H1 (cell line): ENCODE measurements around the gene OR4K13. TPM values are rescaled to one million over a fixed set of nuclear protein-coding genes. Genes with fewer than 3 reads are reported as not detected.

Source experiments
- CTCF ChIA-PET: fragments of 300-600 bp; sonication (Branson Sonifier 250); formaldehyde crosslinking; loops from one replicate; lab custom pipeline; 2021; ENCODE audit not compliant: partially characterized antibody; lab: Charles Lee
- POLR2A ChIA-PET: fragments of 300-600 bp; sonication (Branson Sonifier 250); formaldehyde crosslinking; loops from one replicate; lab custom pipeline; 2021; ENCODE audit warnings: inconsistent platforms; ENCODE audit not compliant: partially characterized antibody; lab: Charles Lee
- DNase-seq, 2 experiments: peaks; one replicate each; pipeline versions ENCODE4 v3.0.0 to v3.0.0-alpha.2; 2010 to 2022; ENCODE audit warnings: low spot score in 2 of 2, low read depth in 1 of 2, mixed read lengths in 1 of 2
- FAIRE-seq: peaks from 2 replicates; lab custom pipeline; 2011; peaks lifted over from hg19 to GRCh38; lab: Jason Lieb, UNC
- H2AFZ ChIP-seq: 2 replicates; pipeline ENCODE4 v1.8.1; 2012; ENCODE audit warnings: low read length, inconsistent platforms
- H2AK5ac ChIP-seq: 2 replicates; pipeline ENCODE4 v1.6.1; 2013; ENCODE audit warnings: low read depth, low read length
- H2BK120ac ChIP-seq: replicated peaks from 2 replicates; pipeline ENCODE3; 2013; ENCODE audit warnings: low read depth, low read length, inconsistent platforms
- H2BK12ac ChIP-seq: 2 replicates; pipeline ENCODE4 v1.6.1; 2013; ENCODE audit warnings: low read depth, low read length
- H2BK15ac ChIP-seq: 2 replicates; pipeline ENCODE4 v1.6.1; 2013; ENCODE audit warnings: low read length
- H2BK20ac ChIP-seq: 2 replicates; pipeline ENCODE4 v1.6.1; 2013; ENCODE audit warnings: low read length
- H2BK5ac ChIP-seq: 2 replicates; pipeline ENCODE4 v1.6.1; 2013; ENCODE audit warnings: low read depth, low read length
- H3K14ac ChIP-seq: 2 replicates; pipeline ENCODE4 v1.6.1; 2013; ENCODE audit warnings: inconsistent platforms; ENCODE audit not compliant: insufficient read length
- H3K18ac ChIP-seq: 2 replicates; pipeline ENCODE4 v1.6.1; 2013; ENCODE audit warnings: low read length; ENCODE audit errors: extremely low read depth
- H3K23ac ChIP-seq: 2 replicates; pipeline ENCODE4 v1.6.1; 2013; ENCODE audit warnings: inconsistent platforms; ENCODE audit not compliant: insufficient read length
- H3K23me2 ChIP-seq: 2 replicates; pipeline ENCODE4 v1.6.1; 2013; ENCODE audit warnings: low read depth, low read length
- H3K27ac ChIP-seq: 2 replicates; pipeline ENCODE4 v1.6.1; 2011; ENCODE audit warnings: low read depth, low read length, inconsistent platforms
- H3K27me3 ChIP-seq, 4 experiments: replicated peaks in 1 of 4; 1 replicate in 1 of 4; 2 replicates in 3 of 4; pipeline versions ENCODE4 v1.6.1 to v1.8.1; 2011 to 2013; ENCODE audit warnings: low read length in 3 of 4, mild to moderate bottlenecking in 3 of 4, inconsistent platforms in 2 of 4, mixed read lengths in 2 of 4, moderate library complexity in 1 of 4; ENCODE audit not compliant: control insufficient read depth in 3 of 4, insufficient read depth in 3 of 4; ENCODE audit errors: extremely low read depth in 1 of 4
- H3K36me3 ChIP-seq, 4 experiments: 2 replicates each; pipeline versions ENCODE4 v1.6.1 to v1.8.1; 2011 to 2013; ENCODE audit warnings: mild to moderate bottlenecking in 4 of 4, low read length in 3 of 4, moderate library complexity in 2 of 4, control low read depth in 1 of 4, inconsistent platforms in 1 of 4; ENCODE audit not compliant: insufficient read depth in 4 of 4, control insufficient read depth in 2 of 4
- H3K4ac ChIP-seq: replicated peaks from 2 replicates; pipeline ENCODE3; 2013; ENCODE audit warnings: low read length, low read depth, mixed read lengths, inconsistent platforms; ENCODE audit not compliant: insufficient read length
- H3K4me1 ChIP-seq, 4 experiments: replicated peaks in 1 of 4; 1 replicate in 1 of 4; 2 replicates in 3 of 4; pipeline versions ENCODE4 v1.6.1 to v1.8.1; 2011 to 2013; ENCODE audit warnings: low read length in 3 of 4, inconsistent platforms in 2 of 4, mixed read lengths in 1 of 4; ENCODE audit not compliant: insufficient read depth in 4 of 4, control insufficient read depth in 3 of 4
- H3K4me2 ChIP-seq, 2 experiments: 2 replicates each; pipeline versions ENCODE4 v1.6.1 to v1.8.1; 2011 to 2013; ENCODE audit warnings: low read depth in 2 of 2, low read length in 2 of 2, control low read depth in 1 of 2, inconsistent platforms in 1 of 2, mild to moderate bottlenecking in 1 of 2; ENCODE audit not compliant: insufficient read depth in 1 of 2
- H3K4me3 ChIP-seq, 4 experiments: fragments of 200-600, 300-600 bp in 1 of 4; sonication (generic), shearing (Covaris generic), sonication (Bioruptor Twin) in 1 of 4; 2 replicates each; pipeline versions ENCODE4 v1.5.1 to v1.8.1; 2011 to 2016; ENCODE audit warnings: low read length in 4 of 4, low read depth in 3 of 4, control low read depth in 2 of 4, inconsistent platforms in 2 of 4, mild to moderate bottlenecking in 2 of 4, mixed read lengths in 1 of 4, moderate library complexity in 1 of 4; ENCODE audit not compliant: insufficient read depth in 2 of 4; ENCODE audit errors: extremely low read depth in 1 of 4
- H3K56ac ChIP-seq: replicated peaks from 2 replicates; pipeline ENCODE3; 2013; ENCODE audit warnings: low read depth, mild to moderate bottlenecking, mixed read lengths, low read length, inconsistent platforms; ENCODE audit not compliant: insufficient read length
- H3K79me1 ChIP-seq: 2 replicates; pipeline ENCODE4 v1.6.1; 2013; ENCODE audit warnings: low read depth, low read length, control low read depth
- H3K79me2 ChIP-seq, 2 experiments: 2 replicates each; pipeline versions ENCODE4 v1.6.1 to v1.8.1; 2012 to 2013; ENCODE audit warnings: low read length in 2 of 2, mild to moderate bottlenecking in 2 of 2, inconsistent platforms in 1 of 2; ENCODE audit not compliant: insufficient read depth in 2 of 2, control insufficient read depth in 1 of 2
- H3K9ac ChIP-seq, 4 experiments: replicated peaks in 1 of 4; 1 replicate in 1 of 4; 2 replicates in 3 of 4; pipeline versions ENCODE4 v1.6.1 to v1.8.1; 2011 to 2013; ENCODE audit warnings: low read depth in 3 of 4, low read length in 3 of 4, control low read depth in 2 of 4, mild to moderate bottlenecking in 2 of 4, moderate library complexity in 2 of 4, inconsistent platforms in 1 of 4; ENCODE audit errors: extremely low read depth in 1 of 4
- H3K9me3 ChIP-seq, 2 experiments: 2 replicates each; pipeline versions ENCODE4 v1.6.1 to v1.8.1; 2012 to 2013; ENCODE audit warnings: mild to moderate bottlenecking in 2 of 2, moderate library complexity in 2 of 2, control low read depth in 1 of 2, inconsistent platforms in 1 of 2, low read depth in 1 of 2, low read length in 1 of 2, mixed read lengths in 1 of 2; ENCODE audit not compliant: insufficient read depth in 2 of 2
- H4K20me1 ChIP-seq, 2 experiments: replicated peaks in 1 of 2; 2 replicates each; pipeline versions ENCODE3 to v1.8.1; 2011 to 2013; ENCODE audit warnings: inconsistent platforms in 2 of 2, low read length in 2 of 2, mild to moderate bottlenecking in 1 of 2; ENCODE audit not compliant: insufficient read depth in 2 of 2, control insufficient read depth in 1 of 2
- H4K5ac ChIP-seq: 2 replicates; pipeline ENCODE4 v1.6.1; 2013; ENCODE audit warnings: low read length, low read depth, mixed read lengths, inconsistent platforms; ENCODE audit not compliant: insufficient read length
- H4K8ac ChIP-seq: 2 replicates; pipeline ENCODE4 v1.8.0; 2013; ENCODE audit warnings: mild to moderate bottlenecking, moderate library complexity, low read length, inconsistent platforms; ENCODE audit not compliant: insufficient read depth; ENCODE audit errors: extremely low read depth
- H4K91ac ChIP-seq: replicated peaks from 2 replicates; pipeline ENCODE3; 2013; ENCODE audit warnings: low read length, mixed read lengths, inconsistent platforms; ENCODE audit not compliant: insufficient read length
- whole genome bisulfite sequencing, 2 experiments: shearing (Covaris generic) in 1 of 2; methylation state at CpG; one replicate each; pipeline versions ENCODE4 v1.1.6 to v1.1.7; 2013 to 2015; ENCODE audit warnings: low lambda C conversion rate in 2 of 2, mixed read lengths in 2 of 2, inconsistent platforms in 1 of 2, low coverage in 1 of 2, missing lambda C conversion rate in 1 of 2; ENCODE audit not compliant: insufficient replicate concordance in 2 of 2, insufficient coverage in 1 of 2, insufficient read length in 1 of 2; ENCODE audit errors: extremely low coverage in 1 of 2, missing lambda C conversion rate in 1 of 2; 5-methylcytosine and 5-hydroxymethylcytosine counted together
- polyA plus RNA-seq, 7 experiments: library from polyadenylated mRNA; depleted of rRNA in 3 of 7; stranded (reverse) in 5 of 7; unstranded in 2 of 7; fragments of >200 nt in 5 of 7; fragments of 200-250 nt in 2 of 7; gene quantifications; 1 replicate in 5 of 7; 2 replicates in 1 of 7; 4 replicates in 1 of 7; pipeline versions ENCODE4 v1.2.1 to v1.2.3, GENCODE V29; 2011 to 2013; ENCODE audit warnings: missing spikeins in 2 of 7, mixed read lengths in 2 of 7
- total RNA-seq: library from RNA; stranded (reverse); fragmentation: NEBNext Ultra II Directional; extraction: Animal tissue kit (Norgen Biotek cat#: 25700); gene quantifications from 2 replicates; pipeline ENCODE4 v1.2.1, GENCODE V29; 2021
- TF ChIP-seq, protein P1 (sequence below): fragments of 300-600 bp; sonication (generic); IDR thresholded peaks from 2 replicates; pipeline ENCODE4 v1.7.1; 2012; ENCODE audit warnings: low read length, moderate library complexity, mild to moderate bottlenecking, inconsistent platforms; ENCODE audit not compliant: insufficient replicate concordance

Gene OR4K13
- total and polyA plus RNA-seq, 2 of the 8 experiments (the other 6 are each of a cell fraction or from before 2014, with no cell fraction given) = not detected

DNA sequence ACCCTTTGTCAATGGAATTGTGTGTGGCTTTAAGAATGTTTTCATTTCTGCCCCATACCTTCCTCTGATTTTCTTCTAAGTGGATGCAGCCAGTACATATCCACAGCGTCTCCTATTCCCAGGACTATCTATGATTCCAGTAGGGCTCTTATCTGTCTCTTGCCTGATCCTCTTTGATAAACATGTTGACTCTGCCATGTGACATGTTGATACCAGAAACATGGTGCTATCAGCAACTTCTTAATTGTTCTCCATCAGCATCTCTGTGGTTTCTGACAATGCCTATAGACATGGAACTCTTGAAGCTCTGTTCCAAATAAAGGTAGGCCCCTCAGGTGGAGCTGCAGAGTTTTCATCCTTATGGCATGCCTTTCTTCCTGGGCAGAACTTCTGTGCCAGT lies 12.4 kb upstream of the OR4K13 start:
- H3K23me2 ChIP-seq = no peaks in the 10 kb centered on the region
- H2BK5ac ChIP-seq = no peak overlapping the region
- no peak for FAIRE-seq
- TF ChIP-seq, protein P1, sequence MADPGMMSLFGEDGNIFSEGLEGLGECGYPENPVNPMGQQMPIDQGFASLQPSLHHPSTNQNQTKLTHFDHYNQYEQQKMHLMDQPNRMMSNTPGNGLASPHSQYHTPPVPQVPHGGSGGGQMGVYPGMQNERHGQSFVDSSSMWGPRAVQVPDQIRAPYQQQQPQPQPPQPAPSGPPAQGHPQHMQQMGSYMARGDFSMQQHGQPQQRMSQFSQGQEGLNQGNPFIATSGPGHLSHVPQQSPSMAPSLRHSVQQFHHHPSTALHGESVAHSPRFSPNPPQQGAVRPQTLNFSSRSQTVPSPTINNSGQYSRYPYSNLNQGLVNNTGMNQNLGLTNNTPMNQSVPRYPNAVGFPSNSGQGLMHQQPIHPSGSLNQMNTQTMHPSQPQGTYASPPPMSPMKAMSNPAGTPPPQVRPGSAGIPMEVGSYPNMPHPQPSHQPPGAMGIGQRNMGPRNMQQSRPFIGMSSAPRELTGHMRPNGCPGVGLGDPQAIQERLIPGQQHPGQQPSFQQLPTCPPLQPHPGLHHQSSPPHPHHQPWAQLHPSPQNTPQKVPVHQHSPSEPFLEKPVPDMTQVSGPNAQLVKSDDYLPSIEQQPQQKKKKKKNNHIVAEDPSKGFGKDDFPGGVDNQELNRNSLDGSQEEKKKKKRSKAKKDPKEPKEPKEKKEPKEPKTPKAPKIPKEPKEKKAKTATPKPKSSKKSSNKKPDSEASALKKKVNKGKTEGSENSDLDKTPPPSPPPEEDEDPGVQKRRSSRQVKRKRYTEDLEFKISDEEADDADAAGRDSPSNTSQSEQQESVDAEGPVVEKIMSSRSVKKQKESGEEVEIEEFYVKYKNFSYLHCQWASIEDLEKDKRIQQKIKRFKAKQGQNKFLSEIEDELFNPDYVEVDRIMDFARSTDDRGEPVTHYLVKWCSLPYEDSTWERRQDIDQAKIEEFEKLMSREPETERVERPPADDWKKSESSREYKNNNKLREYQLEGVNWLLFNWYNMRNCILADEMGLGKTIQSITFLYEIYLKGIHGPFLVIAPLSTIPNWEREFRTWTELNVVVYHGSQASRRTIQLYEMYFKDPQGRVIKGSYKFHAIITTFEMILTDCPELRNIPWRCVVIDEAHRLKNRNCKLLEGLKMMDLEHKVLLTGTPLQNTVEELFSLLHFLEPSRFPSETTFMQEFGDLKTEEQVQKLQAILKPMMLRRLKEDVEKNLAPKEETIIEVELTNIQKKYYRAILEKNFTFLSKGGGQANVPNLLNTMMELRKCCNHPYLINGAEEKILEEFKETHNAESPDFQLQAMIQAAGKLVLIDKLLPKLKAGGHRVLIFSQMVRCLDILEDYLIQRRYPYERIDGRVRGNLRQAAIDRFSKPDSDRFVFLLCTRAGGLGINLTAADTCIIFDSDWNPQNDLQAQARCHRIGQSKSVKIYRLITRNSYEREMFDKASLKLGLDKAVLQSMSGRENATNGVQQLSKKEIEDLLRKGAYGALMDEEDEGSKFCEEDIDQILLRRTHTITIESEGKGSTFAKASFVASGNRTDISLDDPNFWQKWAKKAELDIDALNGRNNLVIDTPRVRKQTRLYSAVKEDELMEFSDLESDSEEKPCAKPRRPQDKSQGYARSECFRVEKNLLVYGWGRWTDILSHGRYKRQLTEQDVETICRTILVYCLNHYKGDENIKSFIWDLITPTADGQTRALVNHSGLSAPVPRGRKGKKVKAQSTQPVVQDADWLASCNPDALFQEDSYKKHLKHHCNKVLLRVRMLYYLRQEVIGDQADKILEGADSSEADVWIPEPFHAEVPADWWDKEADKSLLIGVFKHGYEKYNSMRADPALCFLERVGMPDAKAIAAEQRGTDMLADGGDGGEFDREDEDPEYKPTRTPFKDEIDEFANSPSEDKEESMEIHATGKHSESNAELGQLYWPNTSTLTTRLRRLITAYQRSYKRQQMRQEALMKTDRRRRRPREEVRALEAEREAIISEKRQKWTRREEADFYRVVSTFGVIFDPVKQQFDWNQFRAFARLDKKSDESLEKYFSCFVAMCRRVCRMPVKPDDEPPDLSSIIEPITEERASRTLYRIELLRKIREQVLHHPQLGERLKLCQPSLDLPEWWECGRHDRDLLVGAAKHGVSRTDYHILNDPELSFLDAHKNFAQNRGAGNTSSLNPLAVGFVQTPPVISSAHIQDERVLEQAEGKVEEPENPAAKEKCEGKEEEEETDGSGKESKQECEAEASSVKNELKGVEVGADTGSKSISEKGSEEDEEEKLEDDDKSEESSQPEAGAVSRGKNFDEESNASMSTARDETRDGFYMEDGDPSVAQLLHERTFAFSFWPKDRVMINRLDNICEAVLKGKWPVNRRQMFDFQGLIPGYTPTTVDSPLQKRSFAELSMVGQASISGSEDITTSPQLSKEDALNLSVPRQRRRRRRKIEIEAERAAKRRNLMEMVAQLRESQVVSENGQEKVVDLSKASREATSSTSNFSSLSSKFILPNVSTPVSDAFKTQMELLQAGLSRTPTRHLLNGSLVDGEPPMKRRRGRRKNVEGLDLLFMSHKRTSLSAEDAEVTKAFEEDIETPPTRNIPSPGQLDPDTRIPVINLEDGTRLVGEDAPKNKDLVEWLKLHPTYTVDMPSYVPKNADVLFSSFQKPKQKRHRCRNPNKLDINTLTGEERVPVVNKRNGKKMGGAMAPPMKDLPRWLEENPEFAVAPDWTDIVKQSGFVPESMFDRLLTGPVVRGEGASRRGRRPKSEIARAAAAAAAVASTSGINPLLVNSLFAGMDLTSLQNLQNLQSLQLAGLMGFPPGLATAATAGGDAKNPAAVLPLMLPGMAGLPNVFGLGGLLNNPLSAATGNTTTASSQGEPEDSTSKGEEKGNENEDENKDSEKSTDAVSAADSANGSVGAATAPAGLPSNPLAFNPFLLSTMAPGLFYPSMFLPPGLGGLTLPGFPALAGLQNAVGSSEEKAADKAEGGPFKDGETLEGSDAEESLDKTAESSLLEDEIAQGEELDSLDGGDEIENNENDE = no peak

More for the DNA sequence above, 12.4 kb upstream of the OR4K13 start:
- Histone ChIP-seq H3K27me3 (no peaks in the 10 kb centered on the region), H2BK20ac (no peak overlapping the region), H3K23ac (no peak overlapping the region), H4K8ac (no peak overlapping the region), H3K4me3 (no peak overlapping the region), H3K4me1 (no peaks in the 10 kb centered on the region), H4K5ac (no peak overlapping the region), H3K79me1 (no peaks in the 10 kb centered on the region), H4K20me1 (no peaks in the 10 kb centered on the region), H3K9ac (no peak overlapping the region), H3K4ac (no peak overlapping the region), H3K27ac (no peak overlapping the region), H3K14ac (no peak overlapping the region), H2BK12ac (no peak overlapping the region), H2BK15ac (no peak overlapping the region), H3K4me2 (no peak overlapping the region), H3K36me3 (no peaks in the 10 kb centered on the region), H2AFZ (no peak overlapping the region), H2AK5ac (no peak overlapping the region), H4K91ac (no peak overlapping the region), H3K9me3 (peaks cover 63 to 66% of the 10 kb centered on the region in 2 experiments), H2BK120ac (no peak overlapping the region), H3K79me2 (no peaks in the 10 kb centered on the region), H3K56ac (no peak overlapping the region), H3K18ac (no peak overlapping the region)
- ChIA-PET POLR2A (no interaction called here), CTCF (no interaction called here)
- DNase-seq = no peak
- WGBS, 2 experiments = 37% methylated on average over 1 of the region's 1 CpG; no CpG with 5 or more reads in 1 of the 2 experiments
